Measurements from ENCODE around the gene PDCD1LG2. TPM values are rescaled to one million over a fixed set of nuclear protein-coding genes. Genes with fewer than 3 reads are reported as not detected.
"Not testable (repeated sequence)": the region's sequence is repeated elsewhere in the genome, so short reads cannot be mapped to it uniquely, and the experiment has no call there.

Gene PDCD1LG2
- total and polyA plus RNA-seq, 9 donors: 0.34 to 2.2 (median 1.1) TPM

GRCh38 chr9:5579881-5580280 is 69.5 kb downstream of the PDCD1LG2 start:
- WGBS (ENCODE audit: insufficient coverage): no CpG with 5 or more reads among the region's 1 CpG
- DNase-seq: no peak
- Histone ChIP-seq H3K4me1 (ENCODE audit: control insufficient read depth, insufficient read depth, low read length) (peaks cover 2% of the 10 kb centered on the region), H3K36me3 (ENCODE audit: control insufficient read depth, insufficient read depth, low read length) (no peaks in the 10 kb centered on the region), H3K9me3 (replicated peaks; ENCODE audit: control insufficient read depth, low read depth, low read length) (no peaks in the 10 kb centered on the region), H3K27me3 (ENCODE audit: control insufficient read depth, insufficient read depth, low read length) (no peaks in the 10 kb centered on the region), H3K27ac (ENCODE audit: low read length) (no peak overlapping the region), H3K4me3 (ENCODE audit: low read length) (no peak overlapping the region)

GRCh38 chr9:5580650-5581049 is 70.3 kb downstream of the PDCD1LG2 start:
- Histone ChIP-seq H3K27me3 (ENCODE audit: control insufficient read depth, insufficient read depth, low read length) (no peaks in the 10 kb centered on the region), H3K4me1 (ENCODE audit: control insufficient read depth, insufficient read depth, low read length) (peaks cover 2% of the 10 kb centered on the region), H3K36me3 (ENCODE audit: control insufficient read depth, insufficient read depth, low read length) (no peaks in the 10 kb centered on the region), H3K9me3 (replicated peaks; ENCODE audit: control insufficient read depth, low read depth, low read length) (no peaks in the 10 kb centered on the region), H3K4me3 (ENCODE audit: low read length) (no peak overlapping the region), H3K27ac (ENCODE audit: low read length) (no peak overlapping the region)
- DNase-seq: no peak
- no CpG with 5 or more reads among the region's 3 CpGs for WGBS (ENCODE audit: insufficient coverage)

GRCh38 chr9:5581706-5582105 is 71.4 kb downstream of the PDCD1LG2 start:
- not testable (repeated sequence) for H3K27me3 ChIP-seq (ENCODE audit: control insufficient read depth, insufficient read depth, low read length); H3K27ac ChIP-seq (ENCODE audit: low read length); H3K4me3 ChIP-seq (ENCODE audit: low read length); H3K4me1 ChIP-seq (ENCODE audit: control insufficient read depth, insufficient read depth, low read length); H3K9me3 ChIP-seq (replicated peaks; ENCODE audit: control insufficient read depth, low read depth, low read length); DNase-seq; H3K36me3 ChIP-seq (ENCODE audit: control insufficient read depth, insufficient read depth, low read length)
- 80% methylated on average over 1 of the region's 2 CpGs for WGBS (ENCODE audit: insufficient coverage)

- Histone ChIP-seq H3K36me3 (ENCODE audit: control insufficient read depth, insufficient read depth, low read length) (no peaks in the 10 kb centered on the region), H3K4me3 (ENCODE audit: low read length) (no peak overlapping the region), H3K27me3 (ENCODE audit: control insufficient read depth, insufficient read depth, low read length) (no peaks in the 10 kb centered on the region), H3K4me1 (ENCODE audit: control insufficient read depth, insufficient read depth, low read length) (peaks cover 2% of the 10 kb centered on the region), H3K9me3 (replicated peaks; ENCODE audit: control insufficient read depth, low read depth, low read length) (no peaks in the 10 kb centered on the region), H3K27ac (ENCODE audit: low read length) (no peak overlapping the region)
- peak; percentile 75 for DNase-seq
- 17% methylated on average over 1 of the region's 2 CpGs for WGBS (ENCODE audit: insufficient coverage)
Measured at GRCh38 chr9:5582835-5583195, 72.5 kb downstream of the PDCD1LG2 start.

GRCh38 chr9:5586391-5586802 is 76.1 kb downstream of the PDCD1LG2 start:
- Histone ChIP-seq H3K27me3 (ENCODE audit: control insufficient read depth, insufficient read depth, low read length) (no peaks in the 10 kb centered on the region), H3K4me3 (ENCODE audit: low read length) (no peak overlapping the region), H3K36me3 (ENCODE audit: control insufficient read depth, insufficient read depth, low read length) (no peaks in the 10 kb centered on the region), H3K27ac (ENCODE audit: low read length) (no peak overlapping the region), H3K4me1 (ENCODE audit: control insufficient read depth, insufficient read depth, low read length) (no peaks in the 10 kb centered on the region), H3K9me3 (replicated peaks; ENCODE audit: control insufficient read depth, low read depth, low read length) (no peaks in the 10 kb centered on the region)
- DNase-seq: no peak

- H3K36me3 ChIP-seq (ENCODE audit: control insufficient read depth, insufficient read depth, low read length): no peaks in the 10 kb centered on the region
- no peaks in the 10 kb centered on the region for H3K27me3 ChIP-seq (ENCODE audit: control insufficient read depth, insufficient read depth, low read length)
- DNase-seq: no peak
- no peaks in the 10 kb centered on the region for H3K9me3 ChIP-seq (replicated peaks; ENCODE audit: control insufficient read depth, low read depth, low read length)
- no peaks in the 10 kb centered on the region for H3K4me1 ChIP-seq (ENCODE audit: control insufficient read depth, insufficient read depth, low read length)
- no peak overlapping the region for H3K4me3 ChIP-seq (ENCODE audit: low read length)
- WGBS (ENCODE audit: insufficient coverage): no CpG with 5 or more reads among the region's 1 CpG
- H3K27ac ChIP-seq (ENCODE audit: low read length): no peak overlapping the region
Measured at GRCh38 chr9:5587024-5587423, 76.7 kb downstream of the PDCD1LG2 start.

- H3K4me1 ChIP-seq (ENCODE audit: control insufficient read depth, insufficient read depth, low read length): no peaks in the 10 kb centered on the region
- H3K36me3 ChIP-seq (ENCODE audit: control insufficient read depth, insufficient read depth, low read length): no peaks in the 10 kb centered on the region
- no peak overlapping the region for H3K27ac ChIP-seq (ENCODE audit: low read length)
- no peak overlapping the region for H3K4me3 ChIP-seq (ENCODE audit: low read length)
- no CpG with 5 or more reads among the region's 3 CpGs for WGBS (ENCODE audit: insufficient coverage)
- DNase-seq: no peak
- H3K27me3 ChIP-seq (ENCODE audit: control insufficient read depth, insufficient read depth, low read length): no peaks in the 10 kb centered on the region
- H3K9me3 ChIP-seq (replicated peaks; ENCODE audit: control insufficient read depth, low read depth, low read length): no peaks in the 10 kb centered on the region
Measured at GRCh38 chr9:5592231-5592630, 81.9 kb downstream of the PDCD1LG2 start.

GRCh38 chr9:5592904-5593303 is 82.6 kb downstream of the PDCD1LG2 start:
- H3K4me3 ChIP-seq (ENCODE audit: low read length): no peak overlapping the region
- no peaks in the 10 kb centered on the region for H3K9me3 ChIP-seq (replicated peaks; ENCODE audit: control insufficient read depth, low read depth, low read length)
- H3K4me1 ChIP-seq (ENCODE audit: control insufficient read depth, insufficient read depth, low read length): no peaks in the 10 kb centered on the region
- H3K27ac ChIP-seq (ENCODE audit: low read length): no peak overlapping the region
- 100% methylated on average over 1 of the region's 5 CpGs for whole genome bisulfite sequencing (ENCODE audit: insufficient coverage)
- DNase-seq: no peak
- no peaks in the 10 kb centered on the region for H3K36me3 ChIP-seq (ENCODE audit: control insufficient read depth, insufficient read depth, low read length)
- H3K27me3 ChIP-seq (ENCODE audit: control insufficient read depth, insufficient read depth, low read length): no peaks in the 10 kb centered on the region

GRCh38 chr9:5593904-5594303 is 83.6 kb downstream of the PDCD1LG2 start:
- WGBS (ENCODE audit: insufficient coverage): no CpG with 5 or more reads among the region's 2 CpGs
- DNase-seq: no peak
- no peaks in the 10 kb centered on the region for H3K4me1 ChIP-seq (ENCODE audit: control insufficient read depth, insufficient read depth, low read length)
- H3K4me3 ChIP-seq (ENCODE audit: low read length): no peak overlapping the region
- no peaks in the 10 kb centered on the region for H3K27me3 ChIP-seq (ENCODE audit: control insufficient read depth, insufficient read depth, low read length)
- H3K27ac ChIP-seq (ENCODE audit: low read length): no peak overlapping the region
- H3K36me3 ChIP-seq (ENCODE audit: control insufficient read depth, insufficient read depth, low read length): no peaks in the 10 kb centered on the region
- H3K9me3 ChIP-seq (replicated peaks; ENCODE audit: control insufficient read depth, low read depth, low read length): peaks cover under 1% of the 10 kb centered on the region

GRCh38 chr9:5596173-5596572 is 85.8 kb downstream of the PDCD1LG2 start:
- no peaks in the 10 kb centered on the region for H3K4me1 ChIP-seq (ENCODE audit: control insufficient read depth, insufficient read depth, low read length)
- WGBS (ENCODE audit: insufficient coverage): no CpG with 5 or more reads among the region's 2 CpGs
- peak; percentile 38 for DNase-seq

More at GRCh38 chr9:5596173-5596572, 85.8 kb downstream of the PDCD1LG2 start:
- Histone ChIP-seq H3K36me3 (ENCODE audit: control insufficient read depth, insufficient read depth, low read length) (no peaks in the 10 kb centered on the region), H3K27me3 (ENCODE audit: control insufficient read depth, insufficient read depth, low read length) (no peaks in the 10 kb centered on the region), H3K9me3 (replicated peaks; ENCODE audit: control insufficient read depth, low read depth, low read length) (peaks cover 2% of the 10 kb centered on the region), H3K27ac (ENCODE audit: low read length) (no peak overlapping the region), H3K4me3 (ENCODE audit: low read length) (no peak overlapping the region)

All from muscle of leg (tissue), 11 donors.